GM18502 (cell line): ENCODE data around the gene DAPK3.
A peak's percentile ranks its signal among the peaks of the same experiment; 100 is the strongest.
"Not testable (repeated sequence)": the region's sequence is repeated elsewhere in the genome, so short reads cannot be mapped to it uniquely, and the experiment has no call there.

ENCODE experiments used
- ATAC-seq: cut with Tn5 transposase; IDR thresholded peaks from one replicate; pipeline ENCODE4 v1.9.1; 2021; ENCODE audit warnings: mild to moderate bottlenecking; ENCODE audit not compliant: unreplicated experiment, poor library complexity

The DAPK3 gene

GRCh38 chr19:4007021-4007835 lies 36.3 kb upstream of the DAPK3 start, which contains the start of gene PIAS4:
Gene PIAS4 (plus strand): TSS chr19:4007736. CDS start chr19:4007761, 25 bp downstream.
- peak; percentile 89 for ATAC-seq

- ATAC-seq, result not testable (repeated sequence)
Measured at GRCh38 chr19:4005436-4005835, 34.5 kb upstream of the DAPK3 start.

GRCh38 chr19:4000798-4001197 lies 29.9 kb upstream of the DAPK3 start:
- ATAC-seq, result not testable (repeated sequence)

DNA sequence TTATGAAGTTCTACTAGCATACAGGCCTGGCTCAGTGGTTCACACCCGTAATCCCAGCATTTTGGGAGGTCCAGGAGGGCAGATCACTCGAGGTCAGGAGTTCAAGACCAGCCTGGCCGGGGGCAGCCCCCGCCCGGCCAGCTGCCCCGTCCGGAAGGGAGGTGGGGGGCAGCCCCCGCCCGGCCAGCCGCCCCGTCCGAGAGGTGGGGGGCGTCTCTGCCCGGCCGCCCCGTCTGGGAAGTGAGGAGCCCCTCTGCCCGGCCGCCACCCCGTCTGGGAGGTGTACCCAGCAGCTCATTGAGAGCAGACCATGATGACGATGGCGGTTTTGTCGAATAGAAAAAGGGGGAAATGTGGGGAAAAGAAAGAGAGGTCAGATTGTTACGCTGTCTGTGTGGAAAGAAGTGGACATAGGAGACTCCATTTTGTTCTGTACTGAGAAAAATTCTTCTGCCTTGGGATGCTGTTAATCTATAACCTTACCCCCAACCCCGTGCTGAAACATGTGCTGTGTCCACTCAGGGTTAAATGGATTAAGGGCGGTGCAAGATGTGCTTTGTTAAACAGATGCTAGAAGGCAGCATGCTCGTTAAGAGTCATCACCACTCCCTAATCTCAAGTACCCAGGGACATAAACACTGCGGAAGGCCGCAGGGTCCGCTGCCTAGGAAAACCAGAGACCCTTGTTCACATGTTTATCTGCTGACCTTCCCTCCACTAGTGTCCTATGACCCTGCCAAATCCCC lies 27.9 kb upstream of the DAPK3 start:
- not testable (repeated sequence) for ATAC-seq

GRCh38 chr19:3995607-3996006 lies 24.7 kb upstream of the DAPK3 start:
- no peak for ATAC-seq

DNA sequence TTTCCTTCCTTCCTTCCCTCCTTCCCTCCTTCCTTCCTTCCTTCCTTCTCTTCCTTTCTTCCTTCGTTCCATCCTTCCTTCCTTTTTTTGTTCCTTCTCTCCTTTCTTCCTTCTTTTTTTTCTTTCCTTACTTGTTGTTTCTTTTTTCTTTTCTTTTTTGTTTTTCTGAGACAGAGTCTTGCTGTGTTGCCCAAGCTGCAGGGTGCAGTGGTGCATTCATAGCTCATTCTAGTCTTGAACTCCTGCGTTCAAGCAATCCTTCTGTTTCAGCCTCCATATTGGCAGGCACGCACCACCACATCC lies 19.9 kb upstream of the DAPK3 start:
- no peak for ATAC-seq

DNA sequence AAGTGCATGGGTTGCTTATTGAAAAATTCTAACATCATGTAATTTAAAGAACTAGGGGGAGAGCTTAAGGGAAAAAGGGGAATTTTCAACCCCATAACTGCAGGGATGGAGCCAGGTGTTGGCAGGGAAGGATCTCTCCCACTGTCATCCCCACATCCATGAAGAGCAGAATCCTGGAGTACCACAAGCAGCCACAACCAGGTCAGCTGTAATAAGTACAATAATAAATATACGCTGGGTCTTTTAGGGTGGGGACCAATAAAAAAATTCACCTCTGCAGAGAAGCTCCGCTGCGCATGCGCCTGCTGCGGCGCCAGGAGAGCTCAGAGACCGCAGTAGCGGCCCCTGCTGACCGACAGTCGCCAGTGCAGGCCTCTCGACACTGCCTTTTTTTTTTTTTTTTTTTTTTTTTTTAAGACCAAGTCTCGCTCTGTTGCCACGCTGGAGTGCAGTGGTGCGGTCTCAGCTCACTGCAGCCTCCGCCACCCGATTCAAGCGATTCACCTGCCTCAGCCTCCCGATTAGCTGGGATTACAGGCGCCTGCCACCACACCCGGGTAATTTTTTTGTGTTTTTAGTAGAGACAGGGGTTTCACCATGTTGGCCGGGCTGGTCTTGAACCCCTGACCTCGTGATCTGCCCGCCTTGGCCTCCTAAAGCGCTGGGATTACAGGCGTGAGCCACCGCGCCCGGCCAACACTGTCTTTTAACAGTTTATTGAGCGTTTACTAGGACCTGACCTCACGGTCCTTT lies 16.9 kb upstream of the DAPK3 start:
- no peak for ATAC-seq

- ATAC-seq, result no peak
Measured at GRCh38 chr19:3986260-3987041, 15.6 kb upstream of the DAPK3 start.

- no peak for ATAC-seq
Measured at GRCh38 chr19:3985643-3986259, 14.9 kb upstream of the DAPK3 start.

- ATAC-seq, result peak; percentile 61
Measured at GRCh38 chr19:3984908-3985642, 14.2 kb upstream of the DAPK3 start, which contains the start of gene EEF2. Gene EEF2 (minus strand): TSS chr19:3985463. CDS start chr19:3985380, 83 bp downstream.

- ATAC-seq, result no peak
Measured at GRCh38 chr19:3984584-3984907, 13.6 kb upstream of the DAPK3 start.

DNA sequence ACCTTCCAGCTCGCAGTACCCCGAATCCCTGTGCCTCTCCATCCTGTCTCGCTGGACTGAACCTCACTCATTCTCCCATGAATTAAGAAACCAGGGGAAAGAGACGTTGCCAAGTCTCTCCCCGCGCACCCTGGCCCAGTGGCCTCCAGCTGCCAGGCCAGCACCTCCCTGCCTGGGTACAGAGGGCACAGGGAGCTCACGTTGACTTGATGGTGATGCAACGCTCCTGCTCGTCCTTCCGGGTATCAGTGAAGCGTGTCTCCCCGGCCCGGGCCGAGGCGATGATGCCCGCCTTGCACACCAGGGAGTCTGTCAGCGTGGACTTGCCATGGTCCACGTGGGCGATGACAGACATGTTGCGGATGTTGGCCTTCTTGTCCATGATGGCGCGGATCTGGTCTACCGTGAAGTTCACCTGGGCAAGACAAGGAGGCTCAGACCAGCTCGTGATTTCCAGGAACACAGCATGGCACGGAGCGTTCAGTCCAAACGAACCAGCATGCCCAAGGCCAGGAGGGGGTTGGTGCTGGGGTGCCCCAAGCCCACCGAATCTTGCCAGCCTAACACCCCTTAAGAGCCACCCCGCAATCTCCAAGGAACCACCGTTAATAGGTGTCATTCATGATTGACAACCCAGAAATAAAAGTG lies 13.2 kb upstream of the DAPK3 start:
- no peak for ATAC-seq

DNA sequence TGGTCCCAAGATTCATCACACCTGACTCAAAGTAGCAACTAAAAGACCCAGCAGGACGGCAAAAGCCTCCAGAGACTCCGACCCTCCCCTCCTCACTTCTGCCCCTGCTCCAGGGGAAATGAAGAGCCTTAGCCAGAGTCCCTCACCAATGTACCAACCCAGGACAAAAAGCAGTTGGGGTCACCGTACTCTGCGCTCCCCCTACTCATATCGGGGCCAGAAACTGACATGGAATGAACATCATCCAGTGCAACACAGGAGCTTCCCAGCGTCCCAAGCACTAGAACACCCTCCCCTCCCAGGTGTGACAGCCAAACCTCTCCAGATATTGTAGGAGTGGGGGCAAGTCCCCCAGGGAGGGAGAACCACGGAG lies 12.6 kb upstream of the DAPK3 start:
- no peak for ATAC-seq

DNA sequence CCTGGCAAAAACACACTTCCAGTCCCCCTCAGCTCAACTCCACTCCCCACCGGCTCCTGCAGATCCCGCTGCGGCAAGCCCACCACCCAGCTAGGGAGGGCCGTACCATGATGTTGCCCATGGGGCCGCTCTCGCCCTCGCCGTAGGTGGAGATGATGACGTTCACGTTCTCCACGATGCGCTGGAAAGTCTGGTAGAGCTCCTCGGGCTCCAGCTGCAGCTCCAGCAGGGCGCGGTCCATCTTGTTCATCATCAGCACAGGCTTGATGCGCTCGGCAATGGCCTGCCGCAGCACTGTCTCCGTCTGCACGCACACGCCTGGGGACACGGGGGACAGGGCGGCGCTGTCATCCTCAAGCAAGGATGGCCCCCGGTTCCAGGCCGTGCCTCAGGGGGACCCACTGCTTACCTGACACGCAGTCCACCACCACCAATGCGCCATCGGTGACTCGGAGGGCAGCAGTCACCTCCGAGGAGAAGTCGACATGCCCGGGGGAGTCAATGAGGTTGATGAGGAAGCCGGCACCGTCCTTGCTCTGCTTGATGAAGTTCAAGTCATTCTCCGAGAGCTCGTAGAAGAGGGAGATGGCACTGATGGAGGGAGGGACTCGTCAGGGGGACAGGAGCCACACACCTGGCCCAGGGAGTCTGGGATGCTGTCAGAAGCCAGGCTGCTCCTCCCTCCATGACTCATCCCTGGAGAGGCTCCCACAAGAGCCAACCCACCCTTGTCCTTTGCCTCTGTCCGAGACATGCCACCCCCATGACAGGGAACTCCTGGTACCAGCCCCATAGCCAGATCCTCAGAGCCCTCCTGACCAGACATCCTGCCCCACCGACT lies 12.0 kb upstream of the DAPK3 start:
- no peak for ATAC-seq

GRCh38 chr19:3981736-3982681 lies 11.1 kb upstream of the DAPK3 start:
- no peak for ATAC-seq

DNA sequence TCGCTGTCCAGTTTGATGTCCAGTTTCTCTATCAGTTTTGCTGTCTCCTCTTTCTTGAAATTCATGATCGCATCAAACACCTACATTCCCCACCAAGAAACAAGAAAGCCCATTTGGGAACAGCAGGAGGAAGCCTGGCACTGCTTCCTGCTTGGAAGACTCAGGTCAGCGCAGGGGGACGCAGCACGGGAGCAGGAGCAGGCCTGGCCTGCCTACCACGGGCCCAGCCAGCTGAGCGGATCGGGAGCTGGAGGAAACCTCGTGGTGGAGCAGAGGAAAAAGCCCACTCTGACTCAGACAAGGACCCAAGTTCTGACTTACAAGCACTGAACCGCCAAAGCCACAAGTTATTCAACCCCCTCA lies 10.5 kb upstream of the DAPK3 start:
- ATAC-seq, result no peak
